ENCODE data around the gene ITM2B. TPM values are rescaled to one million over a fixed set of nuclear protein-coding genes. Genes with fewer than 3 reads are reported as not detected.
A peak's percentile ranks its signal among the peaks of the same experiment; 100 is the strongest.
"Not testable (repeated sequence)": the region's sequence is repeated elsewhere in the genome, so short reads cannot be mapped to it uniquely, and the experiment has no call there.

The ITM2B gene
- polyA plus RNA-seq, 1 donor (not counting 4 experiments of a cell fraction or from before 2014, with no cell fraction given): 401 TPM

- Histone ChIP-seq H3K27me3 (ENCODE audit: control insufficient read depth, extremely low read depth, insufficient read depth, low read length) (no peaks in the 10 kb centered on the region), H3K9me3 (ENCODE audit: control insufficient read depth, low read depth, low read length) (no peaks in the 10 kb centered on the region), H3K4me3 (ENCODE audit: control insufficient read depth in 2 of 3, extremely low read depth in 1 of 3, insufficient read depth in 2 of 3, low read depth in 1 of 3, low read length in 3 of 3) (no peak overlapping the region), H4K20me1 (ENCODE audit: control insufficient read depth, extremely low read depth, insufficient read depth, low read length) (no peaks in the 10 kb centered on the region), H3K79me2 (ENCODE audit: control insufficient read depth, insufficient read depth, low read length) (no peaks in the 10 kb centered on the region), H2AFZ (ENCODE audit: control insufficient read depth, low read length) (no peak overlapping the region), H3K9me1 (ENCODE audit: control insufficient read depth, extremely low read depth, insufficient read depth, low read length) (no peaks in the 10 kb centered on the region), H3K4me1 (ENCODE audit: control insufficient read depth, extremely low read depth, insufficient read depth, low read length) (peaks cover 8% of the 10 kb centered on the region), H3K9ac (ENCODE audit: control insufficient read depth, extremely low read depth, insufficient read depth, low read length) (no peak overlapping the region), H3K4me2 (ENCODE audit: control insufficient read depth, extremely low read depth, insufficient read depth, low read depth, low read length) (peak overlapping the region; percentile 7), H3K27ac (ENCODE audit: control insufficient read depth, insufficient read depth, low read length) (peak overlapping the region; percentile 72), H3K36me3 (ENCODE audit: control insufficient read depth in 2 of 2, extremely low read depth in 1 of 2, insufficient read depth in 2 of 2, low read length in 2 of 2) (no peaks in the 10 kb centered on the region)
- TF ChIP-seq, protein P1, sequence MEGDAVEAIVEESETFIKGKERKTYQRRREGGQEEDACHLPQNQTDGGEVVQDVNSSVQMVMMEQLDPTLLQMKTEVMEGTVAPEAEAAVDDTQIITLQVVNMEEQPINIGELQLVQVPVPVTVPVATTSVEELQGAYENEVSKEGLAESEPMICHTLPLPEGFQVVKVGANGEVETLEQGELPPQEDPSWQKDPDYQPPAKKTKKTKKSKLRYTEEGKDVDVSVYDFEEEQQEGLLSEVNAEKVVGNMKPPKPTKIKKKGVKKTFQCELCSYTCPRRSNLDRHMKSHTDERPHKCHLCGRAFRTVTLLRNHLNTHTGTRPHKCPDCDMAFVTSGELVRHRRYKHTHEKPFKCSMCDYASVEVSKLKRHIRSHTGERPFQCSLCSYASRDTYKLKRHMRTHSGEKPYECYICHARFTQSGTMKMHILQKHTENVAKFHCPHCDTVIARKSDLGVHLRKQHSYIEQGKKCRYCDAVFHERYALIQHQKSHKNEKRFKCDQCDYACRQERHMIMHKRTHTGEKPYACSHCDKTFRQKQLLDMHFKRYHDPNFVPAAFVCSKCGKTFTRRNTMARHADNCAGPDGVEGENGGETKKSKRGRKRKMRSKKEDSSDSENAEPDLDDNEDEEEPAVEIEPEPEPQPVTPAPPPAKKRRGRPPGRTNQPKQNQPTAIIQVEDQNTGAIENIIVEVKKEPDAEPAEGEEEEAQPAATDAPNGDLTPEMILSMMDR (optimal IDR thresholded peaks at IDR 0.05 in 1 of 3, IDR thresholded peaks at IDR 0.05 in 1 of 3, conservative IDR thresholded peaks at IDR 0.05 in 1 of 3; ENCODE audit: extremely low read depth in 1 of 3, insufficient read depth in 2 of 3, low read length in 3 of 3): no peak
- no peak for TF ChIP-seq EZH2 (IDR thresholded peaks at IDR 0.05; ENCODE audit: low read length)
- FAIRE-seq (no peak), DNase-seq (ENCODE audit: low read depth, low spot score) (peak; percentile 71)
- dilution Hi-C loops (cut with MboI; ENCODE audit: extremely low pct_ligation_motif_present, low sequenced_read_pairs): no loop called here
Observed at GRCh38 chr13:48210178-48210577, 22.8 kb upstream of the ITM2B start.

DNA sequence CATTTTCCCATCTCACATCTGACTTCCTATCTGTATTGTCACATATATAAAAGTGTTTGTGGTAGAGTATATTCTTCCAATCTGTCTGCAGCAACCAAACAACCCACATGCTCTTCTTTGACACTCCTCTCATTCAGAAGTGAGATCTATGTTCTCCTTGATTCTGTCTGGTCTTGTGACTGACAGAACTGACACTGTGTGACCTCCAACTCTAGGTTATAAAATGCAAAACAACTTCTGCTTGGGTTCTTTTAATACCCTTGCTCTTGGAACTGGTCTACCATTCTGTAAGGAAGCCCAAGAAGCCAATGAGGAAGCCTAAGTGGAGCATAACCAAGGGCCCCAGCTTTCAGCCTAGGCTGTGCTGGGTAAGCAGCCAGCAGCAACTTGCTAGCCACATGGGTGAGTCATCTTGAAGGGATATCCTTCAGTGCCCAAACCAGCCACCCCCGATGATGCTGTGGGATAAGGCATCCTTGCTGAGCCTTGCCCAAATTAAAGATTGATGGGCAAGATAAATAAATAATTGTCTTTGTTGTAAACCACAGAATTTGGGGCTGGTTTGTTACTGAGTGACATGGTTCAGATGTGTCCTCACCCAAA lies 18.4 kb upstream of the ITM2B start:
- Histone ChIP-seq H3K27me3 (ENCODE audit: control insufficient read depth, extremely low read depth, insufficient read depth, low read length) (no peaks in the 10 kb centered on the region), H3K36me3 (ENCODE audit: control insufficient read depth in 2 of 2, extremely low read depth in 1 of 2, insufficient read depth in 2 of 2, low read length in 2 of 2) (no peaks in the 10 kb centered on the region), H3K4me1 (ENCODE audit: control insufficient read depth, extremely low read depth, insufficient read depth, low read length) (peaks cover 7% of the 10 kb centered on the region), H3K9ac (ENCODE audit: control insufficient read depth, extremely low read depth, insufficient read depth, low read length) (no peak overlapping the region), H3K4me3 (ENCODE audit: control insufficient read depth in 2 of 3, extremely low read depth in 1 of 3, insufficient read depth in 2 of 3, low read depth in 1 of 3, low read length in 3 of 3) (no peak overlapping the region), H2AFZ (ENCODE audit: control insufficient read depth, low read length) (no peak overlapping the region), H3K4me2 (ENCODE audit: control insufficient read depth, extremely low read depth, insufficient read depth, low read depth, low read length) (no peak overlapping the region), H3K9me3 (ENCODE audit: control insufficient read depth, low read depth, low read length) (no peaks in the 10 kb centered on the region), H3K27ac (ENCODE audit: control insufficient read depth, insufficient read depth, low read length) (no peak overlapping the region), H3K79me2 (ENCODE audit: control insufficient read depth, insufficient read depth, low read length) (no peaks in the 10 kb centered on the region), H3K9me1 (ENCODE audit: control insufficient read depth, extremely low read depth, insufficient read depth, low read length) (no peaks in the 10 kb centered on the region), H4K20me1 (ENCODE audit: control insufficient read depth, extremely low read depth, insufficient read depth, low read length) (no peaks in the 10 kb centered on the region)
- FAIRE-seq (peak; percentile 56), DNase-seq (ENCODE audit: low read depth, low spot score) (no peak)
- TF ChIP-seq, protein P1 (optimal IDR thresholded peaks at IDR 0.05 in 1 of 3, IDR thresholded peaks at IDR 0.05 in 1 of 3, conservative IDR thresholded peaks at IDR 0.05 in 1 of 3; ENCODE audit: extremely low read depth in 1 of 3, insufficient read depth in 2 of 3, low read length in 3 of 3): no peak
- dilution Hi-C loops (cut with MboI; ENCODE audit: extremely low pct_ligation_motif_present, low sequenced_read_pairs): no loop called here

GRCh38 chr13:48215511-48216203 lies 17.3 kb upstream of the ITM2B start:
- H2AFZ ChIP-seq (ENCODE audit: control insufficient read depth, low read length); dilution Hi-C loops (cut with MboI; ENCODE audit: extremely low pct_ligation_motif_present, low sequenced_read_pairs); H3K9me1 ChIP-seq (ENCODE audit: control insufficient read depth, extremely low read depth, insufficient read depth, low read length); H3K36me3 ChIP-seq (ENCODE audit: control insufficient read depth in 2 of 2, extremely low read depth in 1 of 2, insufficient read depth in 2 of 2, low read length in 2 of 2); H3K27me3 ChIP-seq (ENCODE audit: control insufficient read depth, extremely low read depth, insufficient read depth, low read length); H3K4me2 ChIP-seq (ENCODE audit: control insufficient read depth, extremely low read depth, insufficient read depth, low read depth, low read length); FAIRE-seq; H3K79me2 ChIP-seq (ENCODE audit: control insufficient read depth, insufficient read depth, low read length); H3K4me3 ChIP-seq (ENCODE audit: control insufficient read depth in 2 of 3, extremely low read depth in 1 of 3, insufficient read depth in 2 of 3, low read depth in 1 of 3, low read length in 3 of 3); H3K9me3 ChIP-seq (ENCODE audit: control insufficient read depth, low read depth, low read length); H3K4me1 ChIP-seq (ENCODE audit: control insufficient read depth, extremely low read depth, insufficient read depth, low read length); H3K9ac ChIP-seq (ENCODE audit: control insufficient read depth, extremely low read depth, insufficient read depth, low read length); DNase-seq (ENCODE audit: low read depth, low spot score); H3K27ac ChIP-seq (ENCODE audit: control insufficient read depth, insufficient read depth, low read length); H4K20me1 ChIP-seq (ENCODE audit: control insufficient read depth, extremely low read depth, insufficient read depth, low read length): not testable (repeated sequence)
